ENCODE data around the gene GUCY1A2. TPM values are rescaled to one million over a fixed set of nuclear protein-coding genes. Genes with fewer than 3 reads are reported as not detected.

Gene GUCY1A2
- total RNA-seq, 2 donors from 2014 or later: 3.7 to 5.3 TPM

DNA sequence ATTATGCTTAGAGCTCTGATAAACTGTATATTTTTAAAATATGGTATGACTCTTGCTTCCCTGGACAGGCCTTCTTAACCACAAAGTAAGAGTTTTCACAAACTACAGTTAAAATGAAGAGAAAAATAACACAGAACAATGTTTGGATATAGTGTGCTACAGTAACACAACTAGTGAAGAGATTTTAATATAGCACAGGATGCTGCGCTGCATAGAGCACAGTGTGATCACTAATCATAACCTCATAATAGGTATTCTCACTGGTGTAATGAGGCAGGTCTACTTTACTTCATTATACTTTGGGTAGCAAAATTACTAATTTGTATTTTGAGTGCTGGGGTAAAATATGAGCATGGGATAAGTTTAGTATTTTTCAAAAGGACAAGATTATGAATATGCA lies 256.5 kb downstream of the GUCY1A2 start:
- Mint-ChIP-seq H3K27ac (no peak overlapping the region), H3K36me3 (ENCODE audit: low read depth) (no peaks in the 10 kb centered on the region), H3K4me1 (peaks cover 16% of the 10 kb centered on the region), H3K9me3 (no peaks in the 10 kb centered on the region), H3K27me3 (ENCODE audit: insufficient read depth) (no peaks in the 10 kb centered on the region), H3K4me3 (no peak overlapping the region)
- Histone ChIP-seq H3K9ac (ENCODE audit: extremely low read depth, low read length, poor library complexity, severe bottlenecking) (no peak overlapping the region), H3K9me3 (ENCODE audit: control insufficient read depth, low read length) (no peaks in the 10 kb centered on the region), H3K27me3 (ENCODE audit: control insufficient read depth, insufficient read depth, low read length, poor library complexity, severe bottlenecking) (no peaks in the 10 kb centered on the region), H3K4me1 (ENCODE audit: control insufficient read depth, insufficient read depth, low read length) (peaks cover 2% of the 10 kb centered on the region), H3K36me3 (ENCODE audit: control insufficient read depth, insufficient read depth, low read length) (no peaks in the 10 kb centered on the region), H3K27ac (ENCODE audit: low read depth, low read length) (no peak overlapping the region), H3K4me3 (ENCODE audit: low read length) (no peak overlapping the region)
- DNase-seq: no peak
- 100% methylated on average over 1 of the region's 1 CpG; no CpG with 5 or more reads in 1 of the 2 experiments for WGBS, 2 experiments (ENCODE audit: insufficient coverage in 1 of 2, insufficient read length in 1 of 2)
- TF ChIP-seq CTCF (conservative IDR thresholded peaks at IDR 0.05): no peak

GRCh38 chr11:106761240-106761639 lies 257.0 kb downstream of the GUCY1A2 start:
- no peaks in the 10 kb centered on the region for H3K27me3 ChIP-seq (ENCODE audit: control insufficient read depth, insufficient read depth, low read length, poor library complexity, severe bottlenecking)
- no peaks in the 10 kb centered on the region for H3K36me3 Mint-ChIP-seq (ENCODE audit: low read depth)
- TF ChIP-seq CTCF (conservative IDR thresholded peaks at IDR 0.05): no peak
- no peaks in the 10 kb centered on the region for H3K27me3 Mint-ChIP-seq (ENCODE audit: insufficient read depth)
- H3K36me3 ChIP-seq (ENCODE audit: control insufficient read depth, insufficient read depth, low read length): no peaks in the 10 kb centered on the region
- no peak overlapping the region for H3K27ac Mint-ChIP-seq
- H3K27ac ChIP-seq (ENCODE audit: low read depth, low read length): no peak overlapping the region
- H3K4me3 ChIP-seq (ENCODE audit: low read length): no peak overlapping the region
- no peak overlapping the region for H3K4me3 Mint-ChIP-seq
- H3K4me1 ChIP-seq (ENCODE audit: control insufficient read depth, insufficient read depth, low read length): peaks cover 2% of the 10 kb centered on the region
- 30 to 42% methylated on average over 1 of the region's 1 CpG for WGBS, 2 experiments (ENCODE audit: insufficient coverage in 1 of 2, insufficient read length in 1 of 2)
- no peak overlapping the region for H3K9ac ChIP-seq (ENCODE audit: extremely low read depth, low read length, poor library complexity, severe bottlenecking)
- no peak for DNase-seq
- peaks cover 16% of the 10 kb centered on the region for H3K4me1 Mint-ChIP-seq
- H3K9me3 Mint-ChIP-seq: no peaks in the 10 kb centered on the region
- H3K9me3 ChIP-seq (ENCODE audit: control insufficient read depth, low read length): no peaks in the 10 kb centered on the region

DNA sequence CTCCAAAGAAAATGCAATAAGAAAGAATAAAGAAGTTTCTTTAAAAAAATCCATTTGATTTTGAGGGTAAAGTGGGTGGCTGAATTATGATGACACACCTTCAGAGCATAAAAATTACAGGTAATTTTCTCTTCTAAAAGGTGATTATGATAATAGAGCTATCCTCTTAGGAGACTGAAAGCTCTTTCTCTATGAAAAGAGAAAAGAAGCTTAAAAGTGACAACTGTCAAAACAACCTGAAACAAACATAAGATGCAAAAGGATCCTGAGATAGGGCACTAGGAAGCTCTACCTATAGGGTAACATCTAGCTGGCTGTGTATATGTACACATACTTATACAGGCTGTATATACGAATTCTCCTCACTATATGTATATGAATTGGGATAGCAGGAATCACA lies 270.2 kb downstream of the GUCY1A2 start:
- 100% methylated on average over 1 of the region's 1 CpG; no CpG with 5 or more reads in 1 of the 2 experiments for WGBS, 2 experiments (ENCODE audit: insufficient coverage in 1 of 2, insufficient read length in 1 of 2)
- H3K27ac Mint-ChIP-seq: no peak overlapping the region

More for the DNA sequence above, 270.2 kb downstream of the GUCY1A2 start:
- Histone ChIP-seq H3K27ac (ENCODE audit: low read depth, low read length) (no peak overlapping the region), H3K9ac (ENCODE audit: extremely low read depth, low read length, poor library complexity, severe bottlenecking) (no peak overlapping the region), H3K4me3 (ENCODE audit: low read length) (no peak overlapping the region), H3K27me3 (ENCODE audit: control insufficient read depth, insufficient read depth, low read length, poor library complexity, severe bottlenecking) (no peaks in the 10 kb centered on the region), H3K36me3 (ENCODE audit: control insufficient read depth, insufficient read depth, low read length) (no peaks in the 10 kb centered on the region), H3K4me1 (ENCODE audit: control insufficient read depth, insufficient read depth, low read length) (no peaks in the 10 kb centered on the region), H3K9me3 (ENCODE audit: control insufficient read depth, low read length) (no peaks in the 10 kb centered on the region)
- Mint-ChIP-seq H3K9me3 (peaks cover 5% of the 10 kb centered on the region), H3K27me3 (ENCODE audit: insufficient read depth) (no peaks in the 10 kb centered on the region), H3K4me3 (no peak overlapping the region), H3K36me3 (ENCODE audit: low read depth) (no peaks in the 10 kb centered on the region), H3K4me1 (peaks cover 6% of the 10 kb centered on the region)
- no peak for DNase-seq
- no peak for TF ChIP-seq CTCF (conservative IDR thresholded peaks at IDR 0.05)

All from endodermal cell (in vitro differentiated cells).